Peyer's patch (tissue), 4 donors: ENCODE results near the gene HS6ST2. TPM values are rescaled to one million over a fixed set of nuclear protein-coding genes. Genes with fewer than 3 reads are reported as not detected.

Experiments used
- DNase-seq, 3 donors: peaks; one replicate each; pipeline ENCODE4 v3.0.0-alpha.2; 2017 to 2019
- H3K27ac ChIP-seq, 4 donors: fragments of 200-600 bp; sonication (generic); one replicate each; pipeline ENCODE4 v1.5.1; 2016 to 2019
- H3K27me3 ChIP-seq, 2 donors: fragments of 200-600 bp; sonication (generic); one replicate each; pipeline ENCODE4 v1.5.1; 2019
- H3K36me3 ChIP-seq, 3 donors: fragments of 200-600 bp; sonication (generic); one replicate each; pipeline ENCODE4 v1.5.1; 2016 to 2019
- H3K4me1 ChIP-seq, 4 donors: fragments of 200-600 bp; sonication (generic); one replicate each; pipeline ENCODE4 v1.5.1; 2016 to 2019
- H3K4me3 ChIP-seq, 4 donors: fragments of 200-600 bp; sonication (generic); 1 replicate in 3 of 4; 2 replicates in 1 of 4; pipeline ENCODE4 v1.5.1; 2016 to 2019; ENCODE audit warnings: mild to moderate bottlenecking in 1 of 4
- H3K9me3 ChIP-seq, 4 donors: fragments of 200-600 bp; sonication (generic); one replicate each; pipeline ENCODE4 v1.5.1; 2016 to 2019; ENCODE audit warnings: mild to moderate bottlenecking in 1 of 4
- CTCF ChIP-seq, 6 experiments: fragments of 450-650 bp in 4 of 6; fragments of 200-600 bp in 2 of 6; sonication (generic) in 1 of 6; IDR thresholded peaks; one replicate each; pipeline ENCODE4 v1.5.1; 2017 to 2019; ENCODE audit warnings: antibody characterized with exemption in 6 of 6, mild to moderate bottlenecking in 3 of 6, moderate library complexity in 1 of 6
- POLR2A ChIP-seq, 2 donors: fragments of 450-650 bp; IDR thresholded peaks; one replicate each; pipeline ENCODE4 v1.5.1; 2017; ENCODE audit warnings: antibody characterized with exemption in 2 of 2, mild to moderate bottlenecking in 2 of 2, moderate library complexity in 2 of 2
- total RNA-seq, 4 donors: library from RNA; depleted of rRNA; stranded (reverse); fragments of >200 nt; gene quantifications; one replicate each; pipeline ENCODE4 v1.1.0, GENCODE V29; 2016

HS6ST2 gene
- total RNA-seq, 4 donors from 2014 or later, result not detected

DNA sequence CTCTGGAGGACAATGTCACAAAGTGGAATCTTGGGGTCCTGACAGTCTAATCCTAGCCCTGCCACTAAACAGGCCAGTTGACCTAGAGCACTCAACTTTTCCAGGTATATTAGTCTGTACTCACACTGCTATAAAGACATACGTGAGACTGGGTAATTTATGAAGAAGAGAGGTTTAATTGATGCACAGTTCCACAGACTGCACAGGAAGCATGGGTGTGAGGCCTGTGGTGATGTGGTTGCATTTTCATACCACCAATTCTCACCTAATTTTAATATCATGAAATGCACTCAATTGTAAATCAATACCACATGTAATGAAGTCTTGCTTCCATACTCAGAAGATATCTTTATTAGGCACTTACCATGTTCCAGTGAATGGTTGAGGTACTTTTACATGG is 192.0 kb downstream of the HS6ST2 start:
- Histone ChIP-seq H3K36me3 (no peaks in the 10 kb centered on the region), H3K4me3 (no peak overlapping the region), H3K27me3 (no peaks in the 10 kb centered on the region), H3K9me3 (no peaks in the 10 kb centered on the region), H3K27ac (no peak overlapping the region), H3K4me1 (no peaks in the 10 kb centered on the region)
- TF ChIP-seq POLR2A (IDR thresholded peaks at IDR 0.05) (no peak), CTCF (IDR thresholded peaks at IDR 0.05) (no peak)
- DNase-seq, result no peak

GRCh38 chrX:132763528-132763927 is 194.9 kb downstream of the HS6ST2 start:
- no peak for DNase-seq
- no peaks in the 10 kb centered on the region for H3K4me1 ChIP-seq
- H3K27ac ChIP-seq, result no peak overlapping the region
- no peak overlapping the region for H3K4me3 ChIP-seq
- no peaks in the 10 kb centered on the region for H3K36me3 ChIP-seq
- no peaks in the 10 kb centered on the region for H3K27me3 ChIP-seq
- no peak for TF ChIP-seq POLR2A (IDR thresholded peaks at IDR 0.05)
- no peak for TF ChIP-seq CTCF (IDR thresholded peaks at IDR 0.05)
- no peaks in the 10 kb centered on the region for H3K9me3 ChIP-seq

- no peak overlapping the region for H3K4me3 ChIP-seq
- H3K9me3 ChIP-seq, result no peaks in the 10 kb centered on the region
- no peak overlapping the region for H3K27ac ChIP-seq
- no peak for TF ChIP-seq POLR2A (IDR thresholded peaks at IDR 0.05)
- no peak for TF ChIP-seq CTCF (IDR thresholded peaks at IDR 0.05)
- no peak for DNase-seq
- H3K4me1 ChIP-seq, result no peaks in the 10 kb centered on the region
- H3K36me3 ChIP-seq, result no peaks in the 10 kb centered on the region
- H3K27me3 ChIP-seq, result no peaks in the 10 kb centered on the region
Observed at GRCh38 chrX:132758759-132759158, 199.7 kb downstream of the HS6ST2 start.

DNA sequence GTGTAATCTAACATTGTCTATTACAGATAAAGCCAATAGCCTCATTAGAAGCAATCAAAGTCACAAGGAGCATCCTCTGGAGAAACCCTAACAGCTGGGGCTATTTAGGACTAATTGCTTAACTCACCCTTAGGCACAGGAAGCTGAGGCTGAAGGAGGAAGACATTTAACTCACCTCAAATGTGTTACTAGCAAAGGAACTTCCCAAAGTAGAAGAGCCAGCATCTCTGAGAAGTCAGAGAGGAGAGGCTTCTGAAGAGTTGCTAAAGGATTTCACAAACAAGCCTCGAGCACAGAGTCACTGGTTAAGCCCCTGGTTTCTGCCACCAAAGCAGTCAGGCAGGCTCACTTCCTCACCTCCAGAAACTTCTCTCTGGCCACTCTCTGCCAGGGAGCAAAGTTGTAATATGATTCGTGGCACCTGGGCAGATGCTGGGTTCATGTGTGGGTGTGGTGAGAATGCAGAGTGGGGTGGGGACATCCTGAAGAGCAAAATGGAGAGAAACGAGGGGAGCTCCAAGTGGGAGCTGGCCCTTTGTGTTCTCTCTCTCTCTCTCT is 201.3 kb downstream of the HS6ST2 start:
- Histone ChIP-seq H3K36me3 (no peaks in the 10 kb centered on the region), H3K4me3 (no peak overlapping the region), H3K27ac (no peak overlapping the region), H3K27me3 (no peaks in the 10 kb centered on the region), H3K9me3 (no peaks in the 10 kb centered on the region), H3K4me1 (no peaks in the 10 kb centered on the region)
- no peak for TF ChIP-seq CTCF (IDR thresholded peaks at IDR 0.05)
- TF ChIP-seq POLR2A (IDR thresholded peaks at IDR 0.05), result no peak
- no peak for DNase-seq

DNA sequence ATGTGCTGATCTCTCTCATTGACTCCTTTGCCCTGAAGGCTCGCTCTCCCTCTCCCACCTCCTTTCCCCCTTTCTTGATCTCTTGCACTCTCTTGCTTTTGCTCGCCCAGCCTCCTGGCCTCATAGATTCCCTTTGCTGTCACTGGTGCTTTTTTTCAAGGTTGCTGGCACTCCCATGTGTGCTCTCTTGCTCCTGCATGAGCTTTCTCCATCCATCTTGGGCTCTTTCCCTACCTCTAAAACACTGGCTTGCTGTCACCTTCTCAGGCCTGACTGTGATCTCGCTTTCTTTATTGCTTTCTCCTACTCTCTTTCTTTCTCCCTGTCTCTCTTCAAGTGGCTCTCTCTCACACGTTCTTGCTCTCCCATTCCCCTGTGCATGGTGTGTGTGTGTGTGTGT is 202.0 kb downstream of the HS6ST2 start:
- no peak for TF ChIP-seq CTCF (IDR thresholded peaks at IDR 0.05)
- no peak for TF ChIP-seq POLR2A (IDR thresholded peaks at IDR 0.05)
- no peak for DNase-seq
- Histone ChIP-seq H3K36me3 (no peaks in the 10 kb centered on the region), H3K9me3 (no peaks in the 10 kb centered on the region), H3K27me3 (no peaks in the 10 kb centered on the region), H3K27ac (no peak overlapping the region), H3K4me1 (no peaks in the 10 kb centered on the region), H3K4me3 (no peak overlapping the region)
